GM18526 (cell line): ENCODE measurements around the gene CARMIL3.

Source experiments
- POLR2A ChIP-seq: IDR thresholded peaks from 3 replicates; pipeline ENCODE4 v1.6.1; 2011; ENCODE audit not compliant: insufficient read length; ENCODE audit errors: extremely low read depth

The CARMIL3 gene

GRCh38 chr14:24098927-24099813, 47.4 kb downstream of the CARMIL3 start:
- no peak for TF ChIP-seq POLR2A

GRCh38 chr14:24100197-24100981, 48.6 kb downstream of the CARMIL3 start:
- TF ChIP-seq POLR2A, result no peak

GRCh38 chr14:24100982-24101494, 49.2 kb downstream of the CARMIL3 start:
- TF ChIP-seq POLR2A, result no peak

- TF ChIP-seq POLR2A, result no peak
These were observed 50.7 kb downstream of the CARMIL3 start for GRCh38 chr14:24102357-24103048.

GRCh38 chr14:24103451-24103850, 51.6 kb downstream of the CARMIL3 start:
- no peak for TF ChIP-seq POLR2A

GRCh38 chr14:24106672-24107271, 55.0 kb downstream of the CARMIL3 start:
- no peak for TF ChIP-seq POLR2A

GRCh38 chr14:24108336-24108874, 56.6 kb downstream of the CARMIL3 start:
- TF ChIP-seq POLR2A, result no peak

- TF ChIP-seq POLR2A, result no peak
These were observed 58.3 kb downstream of the CARMIL3 start for GRCh38 chr14:24110060-24110459.

- TF ChIP-seq POLR2A, result no peak
These were observed 58.7 kb downstream of the CARMIL3 start for GRCh38 chr14:24110523-24110922.

- no peak for TF ChIP-seq POLR2A
These were observed 61.6 kb downstream of the CARMIL3 start for GRCh38 chr14:24113379-24113800.

GRCh38 chr14:24113801-24114531, 62.2 kb downstream of the CARMIL3 start:
- peak; percentile 85 for TF ChIP-seq POLR2A

- peak; percentile 9 for TF ChIP-seq POLR2A
These were observed 63.0 kb downstream of the CARMIL3 start, which contains the start of the genes DCAF11 and NRL for GRCh38 chr14:24114532-24115421. Gene DCAF11 (plus strand): TSS chr14:24114777. CDS start chr14:24115595, 818 bp downstream. Gene NRL (minus strand): TSS chr14:24114949. CDS start chr14:24082848, 32,101 bp downstream.
